K562 (cell line): ENCODE data around the gene FGF10. TPM values are rescaled to one million over a fixed set of nuclear protein-coding genes. Genes with fewer than 3 reads are reported as not detected.

Experiments used
- ATAC-seq: fragments of 200-7000 bp; cut with Tn5 transposase; 3 replicates; pipeline ENCODE4 v1.9.1; 2020; ENCODE audit warnings: moderate library complexity
- BruUV-seq: library from RNA; stranded (reverse); fragments of 400-500 nt; replicated peaks from 2 replicates; lab custom pipeline; 2021; lab: Mats Ljungman, UMichigan
- CTCF ChIA-PET: fragments of 300-600 bp; formaldehyde crosslinking; extraction: SDS; loops from one replicate; lab custom pipeline; 2021; ENCODE audit warnings: low intra/inter-chr PET ratio; lab: Yijun Ruan, JAX
- POLR2A ChIA-PET: fragments of 300-600, 350-650 bp; sonication (Branson Sonifier 250); formaldehyde crosslinking; extraction: SDS; loops from one replicate; lab custom pipeline; 2021; ENCODE audit warnings: antibody characterized with exemption, inconsistent platforms; lab: Yijun Ruan, JAX
- DNase-seq, 4 experiments: peaks; one replicate each; pipeline versions ENCODE4 v3.0.0 to v3.0.0-alpha.2; 2011 to 2018; ENCODE audit warnings: low spot score in 3 of 4, mixed read lengths in 3 of 4; ENCODE audit errors: extremely low read depth in 1 of 4
- FAIRE-seq: peaks from 2 replicates; lab custom pipeline; 2011; peaks lifted over from hg19 to GRCh38; lab: Jason Lieb, UNC
- H2AFZ ChIP-seq: 2 replicates; pipeline ENCODE4 v1.6.0; 2011; ENCODE audit warnings: low read depth, low read length, control low read depth, inconsistent platforms
- H3K27ac ChIP-seq: fragments of 200-600 bp; 3 replicates; pipeline ENCODE4 v1.8.0; 2011; ENCODE audit warnings: low read depth, mild to moderate bottlenecking, control low read depth, inconsistent platforms, low read length, moderate library complexity, mixed read lengths; ENCODE audit errors: extremely low read depth
- H3K27me3 ChIP-seq, 2 experiments: fragments of 300-600 bp in 1 of 2; 2 replicates in 1 of 2; 3 replicates in 1 of 2; pipeline versions ENCODE4 v1.6.0 to v1.8.0; 2011; ENCODE audit warnings: inconsistent platforms in 2 of 2, low read length in 2 of 2, mild to moderate bottlenecking in 1 of 2, mixed read lengths in 1 of 2, moderate library complexity in 1 of 2; ENCODE audit not compliant: control insufficient read depth in 2 of 2, insufficient read depth in 2 of 2
- H3K36me3 ChIP-seq: fragments of 300-600 bp; 3 replicates; pipeline ENCODE4 v1.8.0; 2011; ENCODE audit warnings: mild to moderate bottlenecking, low read length, inconsistent platforms; ENCODE audit not compliant: control insufficient read depth, insufficient read depth
- H3K4me1 ChIP-seq, 2 experiments: fragments of 200-600 bp in 1 of 2; replicated peaks in 1 of 2; 2 replicates in 1 of 2; 3 replicates in 1 of 2; pipeline versions ENCODE4 v1.5.1 to v1.8.0; 2011; ENCODE audit warnings: inconsistent platforms in 2 of 2, low read length in 2 of 2, mild to moderate bottlenecking in 1 of 2, mixed read lengths in 1 of 2, moderate library complexity in 1 of 2; ENCODE audit not compliant: control insufficient read depth in 2 of 2, insufficient read depth in 2 of 2
- H3K4me2 ChIP-seq: 2 replicates; pipeline ENCODE4 v1.6.1; 2011; ENCODE audit warnings: low read length, control low read depth, inconsistent platforms, mixed read lengths; ENCODE audit not compliant: insufficient read depth
- H3K4me3 ChIP-seq: fragments of 200-600 bp; sonication (generic), shearing (Covaris generic); 2 replicates; pipeline ENCODE4 v1.5.1; 2016; ENCODE audit warnings: control low read depth, inconsistent platforms
- H3K79me2 ChIP-seq: fragments of 200-600 bp; 3 replicates; pipeline ENCODE4 v1.8.0; 2011; ENCODE audit warnings: low read length, inconsistent platforms; ENCODE audit not compliant: control insufficient read depth, insufficient read depth
- H3K9ac ChIP-seq, 2 experiments: 2 replicates each; pipeline versions ENCODE4 v1.6.0 to v1.6.1; 2011; ENCODE audit warnings: low read depth in 2 of 2, low read length in 2 of 2, control low read depth in 1 of 2, inconsistent platforms in 1 of 2, mild to moderate bottlenecking in 1 of 2, mixed read lengths in 1 of 2; ENCODE audit not compliant: insufficient read depth in 1 of 2
- H3K9me1 ChIP-seq: one replicate; pipeline ENCODE4 v1.6.0; 2011; ENCODE audit warnings: inconsistent platforms, mild to moderate bottlenecking, low read length, moderate library complexity; ENCODE audit not compliant: control insufficient read depth, insufficient read depth
- H3K9me3 ChIP-seq: replicated peaks from 2 replicates; pipeline ENCODE4 v1.5.1; 2011; ENCODE audit warnings: low read depth, low read length, inconsistent platforms; ENCODE audit not compliant: control insufficient read depth, insufficient read depth
- H4K20me1 ChIP-seq: replicated peaks from 2 replicates; pipeline ENCODE4 v1.6.1; 2011; ENCODE audit warnings: low read length, inconsistent platforms, mixed read lengths; ENCODE audit not compliant: control insufficient read depth, insufficient read depth
- GATAD2A ChIP-seq: fragments of 450-650 bp; IDR thresholded peaks from 2 replicates; pipeline ENCODE4 v1.6.1; 2017
- IFI16 ChIP-seq: fragments of 250-450 bp; sonication (Bioruptor Pico); IDR thresholded peaks from 2 replicates; pipeline ENCODE4 v2.1.2; 2022; ENCODE audit warnings: mild to moderate bottlenecking, inconsistent platforms
- LEF1 ChIP-seq: fragments of 450-650 bp; IDR thresholded peaks from 2 replicates; pipeline ENCODE4 v1.6.1; 2016; ENCODE audit warnings: mild to moderate bottlenecking
- MEF2D ChIP-seq: conservative IDR thresholded peaks from 2 replicates; pipeline ENCODE4 v1.6.1; 2016; ENCODE audit warnings: low read depth, missing genetic modification characterization, missing compliant biosample characterization
- NR4A1 ChIP-seq, 2 experiments: fragments of 250-450 bp in 1 of 2; fragments of 450-650 bp in 1 of 2; sonication (Bioruptor Pico) in 1 of 2; IDR thresholded peaks; 2 replicates each; pipeline versions ENCODE4 v1.4.0 to v1.6.1; 2016 to 2020; ENCODE audit warnings: mild to moderate bottlenecking in 2 of 2, missing compliant biosample characterization in 1 of 2, missing genetic modification characterization in 1 of 2, moderate library complexity in 1 of 2
- RBM39 ChIP-seq: fragments of 200-400 bp; formaldehyde crosslinking; optimal IDR thresholded peaks from 2 replicates; pipeline ENCODE3; 2018; ENCODE audit warnings: low read depth, low read length
- RNF2 ChIP-seq: sonication (generic); IDR thresholded peaks from 2 replicates; pipeline ENCODE4 v1.6.1; 2016
- TARDBP ChIP-seq: fragments of 450-650 bp; IDR thresholded peaks from 2 replicates; pipeline ENCODE4 v1.6.1; 2016
- WGBS: fragments of 100-300 bp; shearing (Covaris generic); methylation state at CpG from one replicate; pipeline ENCODE4 v1.1.6; 2016; ENCODE audit warnings: low coverage, mixed read lengths; ENCODE audit not compliant: insufficient coverage; ENCODE audit errors: missing lambda C conversion rate; 5-methylcytosine and 5-hydroxymethylcytosine counted together
- in situ Hi-C: fragments of 300-500 bp; cut with MboI; formaldehyde crosslinking; loops from 4 replicates; pipeline ENCODE4 v1.15.0; 2018; ENCODE audit warnings: inconsistent platforms, mixed read lengths
- intact Hi-C: fragments of 100-400 bp; cut with micrococcal nuclease; formaldehyde crosslinking; loops from 2 replicates; pipeline ENCODE4 v1.14.2; 2022
- polyA plus RNA-seq, 8 experiments: library from polyadenylated mRNA; depleted of rRNA in 4 of 8; stranded (reverse) in 5 of 8; unstranded in 3 of 8; fragments of >200 nt; fragmentation: Nextera tagmentation in 2 of 8; fragmentation: Illumina TruSeq in 1 of 8; extraction: Ambion mirVana in 2 of 8; extraction: Trizol in 1 of 8; gene quantifications; 2 replicates each; pipeline versions ENCODE4 v1.2.1 to v1.2.3, GENCODE V29; 2011 to 2014; ENCODE audit warnings: inconsistent platforms in 1 of 8, missing spikeins in 1 of 8
- total RNA-seq, 7 experiments: library from RNA; depleted of rRNA in 6 of 7; stranded (reverse); fragments of >200 nt in 6 of 7; fragmentation: Illumina TruSeq in 2 of 7; extraction: Trizol in 2 of 7; gene quantifications; 2 replicates each; pipeline versions ENCODE4 v1.2.1 to v1.2.3, GENCODE V29; 2011 to 2021; ENCODE audit warnings: low replicate concordance in 1 of 7
- TF ChIP-seq, protein P1 (sequence below): sonication (generic); formaldehyde crosslinking; IDR thresholded peaks from 2 replicates; pipeline ENCODE4 v1.8.0; 2022; ENCODE audit warnings: mild to moderate bottlenecking, missing genetic modification reagents, borderline replicate concordance

Gene FGF10
- total and polyA plus RNA-seq, 9 of the 15 experiments (the other 6 are each of a cell fraction or from before 2014, with no cell fraction given): not detected

DNA sequence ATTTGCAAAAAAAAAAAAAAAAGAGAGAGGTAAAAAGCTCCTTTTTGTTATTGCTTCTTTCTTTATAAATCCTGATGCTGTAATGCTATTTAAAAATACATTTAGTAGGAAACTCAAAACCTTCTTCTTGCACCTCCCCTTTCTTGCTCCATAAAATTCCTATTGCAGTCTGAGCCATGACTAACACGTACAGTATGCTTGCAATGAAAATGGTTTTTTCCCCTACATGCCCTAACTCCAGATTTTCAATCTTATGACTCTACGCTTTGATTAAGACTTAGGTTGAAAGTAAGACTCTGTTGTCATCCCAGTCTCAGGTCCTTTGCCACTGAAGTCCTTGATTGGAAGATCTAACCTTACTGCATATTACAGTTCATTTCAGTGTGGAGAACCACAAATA lies 23.9 kb downstream of the FGF10 start:
- Histone ChIP-seq H3K4me2 (no peak overlapping the region), H3K4me1 (no peaks in the 10 kb centered on the region), H3K4me3 (no peak overlapping the region), H3K27ac (no peak overlapping the region), H3K36me3 (no peaks in the 10 kb centered on the region), H2AFZ (no peak overlapping the region), H4K20me1 (no peaks in the 10 kb centered on the region), H3K27me3 (no peaks in the 10 kb centered on the region), H3K9ac (no peak overlapping the region), H3K9me3 (no peaks in the 10 kb centered on the region), H3K9me1 (no peaks in the 10 kb centered on the region), H3K79me2 (no peaks in the 10 kb centered on the region)
- TF ChIP-seq LEF1: no peak
- no peak for TF ChIP-seq MEF2D (tag)
- no peak for TF ChIP-seq IFI16 (CRISPR knock-in tag)
- TF ChIP-seq, protein P1, sequence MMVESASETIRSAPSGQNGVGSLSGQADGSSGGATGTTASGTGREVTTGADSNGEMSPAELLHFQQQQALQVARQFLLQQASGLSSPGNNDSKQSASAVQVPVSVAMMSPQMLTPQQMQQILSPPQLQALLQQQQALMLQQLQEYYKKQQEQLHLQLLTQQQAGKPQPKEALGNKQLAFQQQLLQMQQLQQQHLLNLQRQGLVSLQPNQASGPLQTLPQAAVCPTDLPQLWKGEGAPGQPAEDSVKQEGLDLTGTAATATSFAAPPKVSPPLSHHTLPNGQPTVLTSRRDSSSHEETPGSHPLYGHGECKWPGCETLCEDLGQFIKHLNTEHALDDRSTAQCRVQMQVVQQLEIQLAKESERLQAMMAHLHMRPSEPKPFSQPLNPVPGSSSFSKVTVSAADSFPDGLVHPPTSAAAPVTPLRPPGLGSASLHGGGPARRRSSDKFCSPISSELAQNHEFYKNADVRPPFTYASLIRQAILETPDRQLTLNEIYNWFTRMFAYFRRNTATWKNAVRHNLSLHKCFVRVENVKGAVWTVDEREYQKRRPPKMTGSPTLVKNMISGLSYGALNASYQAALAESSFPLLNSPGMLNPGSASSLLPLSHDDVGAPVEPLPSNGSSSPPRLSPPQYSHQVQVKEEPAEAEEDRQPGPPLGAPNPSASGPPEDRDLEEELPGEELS (CRISPR knock-in tag): no peak
- TF ChIP-seq TARDBP: no peak
- TF ChIP-seq RBM39: no peak
- TF ChIP-seq GATAD2A: no peak
- no peak for TF ChIP-seq NR4A1 (CRISPR knock-in tag; IDR thresholded peaks at IDR 0.05)
- TF ChIP-seq NR4A1 (tag; IDR thresholded peaks at IDR 0.05): no peak
- no peak for TF ChIP-seq RNF2
- no TSS peak for BruUV-seq
- intact Hi-C loops: no loop called here
- DNase-seq (no peak), ATAC-seq (no peak), FAIRE-seq (no peak)
- ChIA-PET CTCF (no interaction called here), POLR2A (no interaction called here)
- in situ Hi-C loops: no loop called here
- 0% methylated on average over 2 of the region's 2 CpGs for WGBS
